HepG2 (cell line): Measurements from ENCODE around the gene TPH1. TPM values are rescaled to one million over a fixed set of nuclear protein-coding genes. Genes with fewer than 3 reads are reported as not detected.

Experiments used
- ATAC-seq: fragments of 200-7000 bp; cut with Tn5 transposase; 3 replicates; pipeline ENCODE4 v1.9.1; 2020; ENCODE audit warnings: mild to moderate bottlenecking, moderate library complexity
- BruUV-seq: library from RNA; stranded (reverse); fragments of 400-500 nt; replicated peaks from 2 replicates; lab custom pipeline; 2021; lab: Mats Ljungman, UMichigan
- CTCF ChIA-PET: fragments of 300-600 bp; formaldehyde crosslinking; extraction: SDS; loops from one replicate; lab custom pipeline; 2021; ENCODE audit warnings: low total read pairs, inconsistent platforms, low intra/inter-chr PET ratio; lab: Yijun Ruan, JAX
- POLR2A ChIA-PET: fragments of 350-600 bp; sonication (Branson Sonifier 250); formaldehyde crosslinking; loops from one replicate; lab custom pipeline; 2020; ENCODE audit warnings: antibody characterized with exemption, inconsistent platforms; lab: Yijun Ruan, JAX
- DNase-seq: peaks from one replicate; pipeline ENCODE4 v3.0.0-alpha.2; 2015; ENCODE audit warnings: low spot score
- FAIRE-seq: peaks from 3 replicates; lab custom pipeline; 2011; peaks lifted over from hg19 to GRCh38; lab: Jason Lieb, UNC
- H2AFZ ChIP-seq: one replicate; pipeline ENCODE4 v1.6.1; 2011; ENCODE audit warnings: low read length, inconsistent platforms
- H3K27ac ChIP-seq: fragments of 300-600 bp; 3 replicates; pipeline ENCODE4 v1.8.0; 2011; ENCODE audit warnings: mixed run types, mild to moderate bottlenecking, mixed read lengths, low read length, inconsistent platforms; ENCODE audit not compliant: insufficient read depth; ENCODE audit errors: extremely low read length
- H3K27me3 ChIP-seq, 2 experiments: fragments of 200-600 bp in 1 of 2; 2 replicates in 1 of 2; 3 replicates in 1 of 2; pipeline versions ENCODE4 v1.6.0 to v1.8.0; 2011; ENCODE audit warnings: low read length in 2 of 2, mild to moderate bottlenecking in 2 of 2, moderate library complexity in 2 of 2, inconsistent platforms in 1 of 2; ENCODE audit not compliant: insufficient read depth in 2 of 2, control insufficient read depth in 1 of 2
- H3K36me3 ChIP-seq, 2 experiments: fragments of 200-600 bp in 1 of 2; replicated peaks in 1 of 2; 2 replicates in 1 of 2; 3 replicates in 1 of 2; pipeline versions ENCODE4 v1.5.1 to v1.8.0; 2011; ENCODE audit warnings: low read length in 2 of 2, inconsistent platforms in 1 of 2; ENCODE audit not compliant: insufficient read depth in 2 of 2, control insufficient read depth in 1 of 2
- H3K4me1 ChIP-seq: 2 replicates; pipeline ENCODE4 v1.5.1; 2012; ENCODE audit warnings: low read length, inconsistent platforms; ENCODE audit not compliant: insufficient read depth
- H3K4me2 ChIP-seq: 2 replicates; pipeline ENCODE4 v1.6.0; 2011; ENCODE audit warnings: low read depth, low read length, inconsistent platforms
- H3K4me3 ChIP-seq, 3 experiments: fragments of 200-600 bp in 1 of 3; sonication (generic), shearing (Covaris generic) in 1 of 3; replicated peaks in 1 of 3; 2 replicates each; pipeline ENCODE4 v1.5.1; 2011 to 2016; ENCODE audit warnings: low read length in 3 of 3, inconsistent platforms in 2 of 3, low read depth in 2 of 3, mild to moderate bottlenecking in 2 of 3, control low read depth in 1 of 3, mixed read lengths in 1 of 3; ENCODE audit not compliant: insufficient read depth in 1 of 3
- H3K79me2 ChIP-seq: one replicate; pipeline ENCODE4 v1.6.1; 2011; ENCODE audit warnings: low read length, inconsistent platforms; ENCODE audit not compliant: insufficient read depth
- H3K9ac ChIP-seq: 2 replicates; pipeline ENCODE4 v1.6.0; 2011; ENCODE audit warnings: mild to moderate bottlenecking, low read depth, low read length, inconsistent platforms; ENCODE audit not compliant: insufficient read depth
- H3K9me3 ChIP-seq: 2 replicates; pipeline ENCODE4 v1.5.1; 2012; ENCODE audit warnings: mild to moderate bottlenecking, low read length
- H4K20me1 ChIP-seq: 2 replicates; pipeline ENCODE4 v1.6.0; 2011; ENCODE audit warnings: inconsistent platforms, mild to moderate bottlenecking, low read length, moderate library complexity; ENCODE audit not compliant: insufficient read depth
- ATF7 ChIP-seq, 2 experiments: fragments of 450-650 bp in 1 of 2; sonication (generic) in 1 of 2; formaldehyde crosslinking in 1 of 2; IDR thresholded peaks; 2 replicates each; pipeline versions ENCODE4 v1.4.0 to v1.6.1; 2016 to 2020; ENCODE audit warnings: antibody characterized with exemption in 1 of 2, mild to moderate bottlenecking in 1 of 2, missing genetic modification reagents in 1 of 2
- GZF1 ChIP-seq: sonication (generic); formaldehyde crosslinking; IDR thresholded peaks from 2 replicates; pipeline ENCODE4 v1.5.1; 2020; ENCODE audit warnings: mild to moderate bottlenecking, missing genetic modification reagents
- MTF2 ChIP-seq: sonication (generic); formaldehyde crosslinking; IDR thresholded peaks from 2 replicates; pipeline ENCODE4 v1.5.0; 2020; ENCODE audit warnings: missing genetic modification reagents, borderline replicate concordance
- NFKBIZ ChIP-seq: IDR thresholded peaks from 2 replicates; pipeline ENCODE4 v1.6.1; 2018; ENCODE audit warnings: missing genetic modification reagents, missing compliant biosample characterization
- THAP11 ChIP-seq: IDR thresholded peaks from 2 replicates; pipeline ENCODE4 v1.6.1; 2016; ENCODE audit warnings: missing biosample characterization, missing genetic modification reagents
- ZNF136 ChIP-seq: sonication (generic); formaldehyde crosslinking; IDR thresholded peaks from 2 replicates; pipeline ENCODE4 v1.8.1; 2022; ENCODE audit warnings: low read depth, mild to moderate bottlenecking, moderate library complexity, missing genetic modification reagents
- ZNF33B ChIP-seq: sonication (generic); formaldehyde crosslinking; IDR thresholded peaks from 2 replicates; pipeline ENCODE4 v1.5.1; 2020; ENCODE audit warnings: mild to moderate bottlenecking, missing genetic modification reagents
- ZNF574 ChIP-seq: sonication (generic); formaldehyde crosslinking; IDR thresholded peaks from 2 replicates; pipeline ENCODE4 v1.4.0; 2020; ENCODE audit warnings: missing genetic modification reagents
- WGBS: methylation state at CpG from one replicate; pipeline ENCODE4 v1.1.6; 2017; ENCODE audit warnings: low lambda C conversion rate; 5-methylcytosine and 5-hydroxymethylcytosine counted together
- in situ Hi-C: cut with HindIII; loops from 2 replicates; pipeline ENCODE4 v1.10.0; 2017; ENCODE audit warnings: low pct_unique_long_range_greater_than_20kb; ENCODE audit not compliant: extremely low pct_ligation_motif_present
- intact Hi-C: fragments of 100-400 bp; cut with micrococcal nuclease; formaldehyde crosslinking; loops from one replicate; pipeline ENCODE4 v1.10.0; 2022; ENCODE audit not compliant: unreplicated experiment
- polyA plus RNA-seq, 8 experiments: library from polyadenylated mRNA; depleted of rRNA in 3 of 8; stranded (reverse) in 7 of 8; unstranded in 1 of 8; fragments of >200 nt; fragmentation: Illumina TruSeq in 4 of 8; extraction: Trizol in 4 of 8; gene quantifications; 2 replicates each; pipeline versions ENCODE4 v1.2.1 to v1.2.3, GENCODE V29; 2011 to 2016; ENCODE audit warnings: low read depth in 4 of 8, missing spikeins in 1 of 8, mixed read lengths in 1 of 8; ENCODE audit not compliant: insufficient read depth in 1 of 8
- total RNA-seq, 5 experiments: library from RNA; depleted of rRNA; stranded (reverse); fragments of >200 nt; fragmentation: Illumina TruSeq; extraction: Trizol; gene quantifications; 2 replicates each; pipeline ENCODE4 v1.2.3, GENCODE V29; 2016; ENCODE audit warnings: low read depth in 1 of 5
- TF ChIP-seq, protein P1 (sequence below): fragments of 450-650 bp; IDR thresholded peaks from 2 replicates; pipeline ENCODE4 v1.6.1; 2017

The TPH1 gene
- total and polyA plus RNA-seq, 2 of the 13 experiments (the other 11 are each of a cell fraction or from before 2014, with no cell fraction given): 0.26 to 0.53 TPM

- H3K27me3 ChIP-seq: no peaks in the 10 kb centered on the region
- ATAC-seq (no peak), FAIRE-seq (no peak), DNase-seq (no peak)
- no peak overlapping the region for H2AFZ ChIP-seq
- POLR2A ChIA-PET: no interaction called here
- peaks cover 15 to 75% of the 10 kb centered on the region in 2 experiments for H3K36me3 ChIP-seq
- H3K79me2 ChIP-seq: no peaks in the 10 kb centered on the region
- CTCF ChIA-PET: no interaction called here
- TF ChIP-seq ZNF574: no peak
- TF ChIP-seq GZF1 (CRISPR knock-in tag): no peak
- H4K20me1 ChIP-seq: no peaks in the 10 kb centered on the region
- BruUV-seq: no TSS peak
- intact Hi-C loops: no loop called here
- in situ Hi-C loops: no loop called here
- no peak overlapping the region for H3K27ac ChIP-seq
- no peak overlapping the region for H3K4me2 ChIP-seq
- no peak overlapping the region for H3K9ac ChIP-seq
- H3K4me1 ChIP-seq: no peaks in the 10 kb centered on the region
- no peak overlapping the region for H3K4me3 ChIP-seq
- 98% methylated on average over 3 of the region's 3 CpGs for WGBS
- no peaks in the 10 kb centered on the region for H3K9me3 ChIP-seq
Measured at GRCh38 chr11:18088966-18089365, 42.9 kb upstream of the TPH1 start.

- CTCF ChIA-PET: no interaction called here
- POLR2A ChIA-PET: no interaction called here
Measured at GRCh38 chr11:18088366-18088765, 42.3 kb upstream of the TPH1 start.

More at GRCh38 chr11:18088366-18088765, 42.3 kb upstream of the TPH1 start:
- ATAC-seq (no peak), FAIRE-seq (no peak), DNase-seq (no peak)
- TF ChIP-seq NFKBIZ (CRISPR knock-in tag) (no peak), THAP11 (CRISPR knock-in tag) (no peak), MTF2 (no peak), ZNF33B (CRISPR knock-in tag) (no peak), ZNF136 (CRISPR knock-in tag) (no peak), ATF7 (IDR thresholded peaks at IDR 0.05) (peak; percentile 64), ATF7 (CRISPR knock-in tag; IDR thresholded peaks at IDR 0.05) (no peak)
- TF ChIP-seq, protein P1, sequence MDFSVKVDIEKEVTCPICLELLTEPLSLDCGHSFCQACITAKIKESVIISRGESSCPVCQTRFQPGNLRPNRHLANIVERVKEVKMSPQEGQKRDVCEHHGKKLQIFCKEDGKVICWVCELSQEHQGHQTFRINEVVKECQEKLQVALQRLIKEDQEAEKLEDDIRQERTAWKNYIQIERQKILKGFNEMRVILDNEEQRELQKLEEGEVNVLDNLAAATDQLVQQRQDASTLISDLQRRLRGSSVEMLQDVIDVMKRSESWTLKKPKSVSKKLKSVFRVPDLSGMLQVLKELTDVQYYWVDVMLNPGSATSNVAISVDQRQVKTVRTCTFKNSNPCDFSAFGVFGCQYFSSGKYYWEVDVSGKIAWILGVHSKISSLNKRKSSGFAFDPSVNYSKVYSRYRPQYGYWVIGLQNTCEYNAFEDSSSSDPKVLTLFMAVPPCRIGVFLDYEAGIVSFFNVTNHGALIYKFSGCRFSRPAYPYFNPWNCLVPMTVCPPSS: no peak
- intact Hi-C loops (no loop called here), in situ Hi-C loops (no loop called here)
- WGBS: 95% methylated on average over 2 of the region's 2 CpGs
- H3K36me3 ChIP-seq: peaks cover 13 to 71% of the 10 kb centered on the region in 2 experiments
- BruUV-seq: no TSS peak
- no peak overlapping the region for H3K4me2 ChIP-seq
- no peaks in the 10 kb centered on the region for H3K4me1 ChIP-seq
- no peaks in the 10 kb centered on the region for H3K27me3 ChIP-seq
- no peak overlapping the region for H3K9ac ChIP-seq
- H3K27ac ChIP-seq: no peak overlapping the region
- no peak overlapping the region for H3K4me3 ChIP-seq
- H2AFZ ChIP-seq: no peak overlapping the region
- no peaks in the 10 kb centered on the region for H3K79me2 ChIP-seq
- H4K20me1 ChIP-seq: no peaks in the 10 kb centered on the region
- no peaks in the 10 kb centered on the region for H3K9me3 ChIP-seq
